ENCODE results near the gene STOM.
A peak's percentile ranks its signal among the peaks of the same experiment; 100 is the strongest.
"Not testable (repeated sequence)": the region's sequence is repeated elsewhere in the genome, so short reads cannot be mapped to it uniquely, and the experiment has no call there.

The STOM gene

GRCh38 chr9:121369595-121370265 lies at the start of gene STOM:
TSS of gene STOM (minus strand) at chr9:121370250. CDS start at chr9:121370187, 63 bp downstream.
- DNase-seq, result peak; percentile 74 to 85

- DNase-seq, result no peak
Observed at GRCh38 chr9:121411993-121412392, 41.9 kb upstream of the STOM start.

GRCh38 chr9:121405899-121406298 lies 35.8 kb upstream of the STOM start:
- DNase-seq, result peak in 1 of 2 experiments; percentile 22

GRCh38 chr9:121404906-121405305 lies 34.9 kb upstream of the STOM start:
- no peak for DNase-seq

- peak; percentile 86 to 88 for DNase-seq
Observed at GRCh38 chr9:121399883-121400607, 30.0 kb upstream of the STOM start.

GRCh38 chr9:121399126-121399882 lies 29.3 kb upstream of the STOM start:
- DNase-seq, result no peak

GRCh38 chr9:121398374-121398773 lies 28.3 kb upstream of the STOM start:
- peak; percentile 84 to 85 for DNase-seq

DNA sequence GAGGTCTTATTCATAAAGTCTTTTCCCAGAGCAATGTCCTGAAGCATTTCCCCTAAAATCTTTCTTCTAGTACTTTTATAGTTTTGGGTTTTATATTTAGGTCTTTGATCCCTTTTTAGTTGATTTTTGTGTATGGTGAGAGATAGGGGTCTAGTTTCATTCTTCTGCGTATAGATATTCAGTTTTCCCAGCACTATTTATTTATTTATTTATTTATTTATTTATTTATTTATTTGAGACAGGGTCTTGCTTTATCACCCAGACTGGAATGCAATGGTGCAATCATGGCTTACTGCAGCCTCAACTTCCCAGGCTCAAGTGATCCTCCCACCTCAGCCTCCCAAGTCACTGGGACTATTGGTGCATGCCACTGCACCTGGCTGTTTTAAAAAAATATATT lies 27.2 kb upstream of the STOM start:
- not testable (repeated sequence) for DNase-seq

DNA sequence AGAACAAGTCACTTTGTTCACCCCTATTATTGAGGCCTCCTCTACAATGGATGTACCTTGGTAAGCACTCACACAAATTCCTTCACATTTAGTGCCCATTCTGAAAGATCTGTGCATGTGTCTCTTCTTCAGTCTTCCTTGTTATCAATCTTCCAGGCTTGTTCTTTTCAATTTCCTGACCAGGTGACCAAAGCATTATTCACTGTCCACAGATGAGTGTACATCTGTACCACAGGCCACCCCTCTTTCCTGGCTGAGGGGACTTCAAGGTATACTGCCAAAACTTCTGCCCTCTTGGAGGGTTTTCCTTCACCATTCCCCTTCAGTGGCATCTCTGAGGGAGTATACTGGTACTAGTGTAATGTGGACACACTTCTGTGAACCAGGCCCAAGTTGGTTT lies 25.5 kb upstream of the STOM start:
- DNase-seq, result no peak

DNA sequence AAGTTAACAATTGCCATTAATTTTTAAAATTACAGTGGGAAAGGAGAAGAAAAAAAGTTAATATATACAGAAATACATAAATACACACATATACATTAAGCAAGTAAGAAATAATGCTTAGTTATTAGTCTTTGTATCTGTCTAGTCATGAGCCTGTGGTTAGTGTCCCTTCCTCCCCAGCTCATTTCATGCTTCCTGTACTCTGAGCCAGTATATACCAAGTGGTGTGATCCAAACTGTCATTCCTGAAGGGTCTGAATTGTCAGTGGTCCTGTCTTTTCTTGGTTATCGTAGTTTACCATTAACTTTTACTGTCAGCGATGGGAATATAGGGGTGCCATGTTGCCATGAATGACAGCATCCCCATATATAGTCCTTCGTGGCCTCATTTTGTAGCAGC lies 24.2 kb upstream of the STOM start:
- peak; percentile 90 for DNase-seq

DNA sequence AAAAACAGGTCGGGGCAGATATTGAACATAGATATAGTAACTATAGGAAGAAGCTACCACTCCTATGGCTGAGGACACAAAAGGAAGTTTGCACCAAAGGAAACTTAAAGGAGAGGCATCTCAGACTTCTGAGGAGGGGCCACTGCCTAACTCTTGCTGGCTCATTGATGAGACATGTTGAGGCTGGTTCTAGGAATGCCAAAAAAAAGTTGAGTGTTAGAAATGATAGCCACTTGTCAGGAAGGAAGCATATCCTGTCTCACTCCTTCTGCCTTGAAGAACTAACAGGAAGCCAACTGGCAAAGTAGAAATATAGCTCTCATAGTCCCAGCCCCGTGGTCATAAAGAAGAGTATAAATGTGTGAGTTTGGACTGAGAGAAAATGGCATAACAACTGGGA lies 23.3 kb upstream of the STOM start:
- DNase-seq, result peak; percentile 43 to 79

GRCh38 chr9:121390372-121390771 lies 20.3 kb upstream of the STOM start:
- DNase-seq, result no peak

- no peak for DNase-seq
Observed at GRCh38 chr9:121388140-121388905, 18.3 kb upstream of the STOM start.

GRCh38 chr9:121386442-121387175 lies 16.6 kb upstream of the STOM start:
- no peak for DNase-seq

GRCh38 chr9:121383715-121384114 lies 13.7 kb upstream of the STOM start:
- peak; percentile 60 to 72 for DNase-seq

- DNase-seq, result no peak
Observed at GRCh38 chr9:121380846-121381245, 10.8 kb upstream of the STOM start.

- peak; percentile 55 to 60 for DNase-seq
Observed at GRCh38 chr9:121376214-121376830, 6.3 kb upstream of the STOM start.

DNA sequence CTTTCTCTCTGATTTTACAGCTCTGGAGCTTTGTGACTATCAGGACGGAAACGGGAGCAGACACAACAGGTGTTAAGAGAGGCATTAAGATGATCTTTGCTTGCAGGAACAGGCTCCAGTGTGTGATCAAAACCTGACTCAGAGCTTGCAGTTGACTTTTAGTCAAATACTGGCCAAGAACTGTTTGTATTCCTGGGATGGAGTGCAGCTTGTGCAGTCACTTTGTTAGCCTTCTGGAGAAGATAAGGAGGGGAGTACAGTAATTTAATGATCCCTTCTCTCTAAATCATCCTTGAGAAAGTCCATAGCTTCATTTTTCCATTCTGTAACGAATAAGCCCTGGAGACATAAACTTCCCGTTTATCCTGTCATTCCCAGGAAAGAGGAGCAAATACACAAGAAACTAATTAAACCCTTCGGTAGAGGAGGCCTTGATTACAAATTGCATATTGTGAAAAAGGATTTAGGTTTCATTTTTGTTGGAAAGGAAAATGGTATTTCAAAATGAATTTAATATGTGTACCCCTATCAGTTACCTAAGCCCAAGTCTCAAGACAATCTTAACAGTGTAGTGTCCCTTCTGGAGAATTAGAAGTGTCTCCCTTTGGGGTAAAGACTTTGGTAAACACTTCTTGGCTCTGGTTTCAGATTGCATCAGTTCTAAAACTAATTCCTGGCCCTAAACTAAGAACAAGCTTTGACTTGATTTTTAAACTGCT lies 3.1 kb upstream of the STOM start:
- DNase-seq, result no peak

GRCh38 chr9:121372239-121373010 lies 2.4 kb upstream of the STOM start:
- no peak for DNase-seq

DNA sequence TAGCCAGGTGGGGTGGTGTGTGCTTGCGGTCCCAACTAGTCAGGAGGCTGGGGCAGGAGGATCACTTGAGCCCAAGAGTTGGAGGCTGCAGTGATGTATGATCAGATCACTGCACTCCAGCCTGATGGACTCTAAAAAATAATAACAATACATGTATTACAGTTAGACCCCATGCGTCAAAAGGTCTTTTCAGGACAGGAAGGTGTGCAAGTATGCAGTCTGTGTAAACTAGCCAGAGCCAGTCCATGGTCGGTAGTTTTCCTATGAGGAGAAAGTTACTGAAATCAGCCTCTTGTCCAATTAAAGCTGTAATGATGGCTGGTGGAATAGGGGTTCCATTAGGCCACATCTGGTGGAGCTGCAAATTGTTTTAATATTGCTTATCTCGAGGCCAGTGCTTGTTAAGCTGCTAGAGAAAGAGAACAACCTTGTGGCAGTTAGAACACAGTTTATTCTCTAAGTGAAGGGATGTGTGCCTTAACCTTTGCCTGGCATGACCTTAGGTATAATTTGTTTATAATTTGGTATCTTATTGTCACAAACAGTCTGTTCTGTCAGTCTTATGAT lies 1.5 kb upstream of the STOM start:
- DNase-seq, result no peak

Measured in Kasumi-1 (cell line).